ENCODE data around the gene LAYN.

LAYN gene

DNA sequence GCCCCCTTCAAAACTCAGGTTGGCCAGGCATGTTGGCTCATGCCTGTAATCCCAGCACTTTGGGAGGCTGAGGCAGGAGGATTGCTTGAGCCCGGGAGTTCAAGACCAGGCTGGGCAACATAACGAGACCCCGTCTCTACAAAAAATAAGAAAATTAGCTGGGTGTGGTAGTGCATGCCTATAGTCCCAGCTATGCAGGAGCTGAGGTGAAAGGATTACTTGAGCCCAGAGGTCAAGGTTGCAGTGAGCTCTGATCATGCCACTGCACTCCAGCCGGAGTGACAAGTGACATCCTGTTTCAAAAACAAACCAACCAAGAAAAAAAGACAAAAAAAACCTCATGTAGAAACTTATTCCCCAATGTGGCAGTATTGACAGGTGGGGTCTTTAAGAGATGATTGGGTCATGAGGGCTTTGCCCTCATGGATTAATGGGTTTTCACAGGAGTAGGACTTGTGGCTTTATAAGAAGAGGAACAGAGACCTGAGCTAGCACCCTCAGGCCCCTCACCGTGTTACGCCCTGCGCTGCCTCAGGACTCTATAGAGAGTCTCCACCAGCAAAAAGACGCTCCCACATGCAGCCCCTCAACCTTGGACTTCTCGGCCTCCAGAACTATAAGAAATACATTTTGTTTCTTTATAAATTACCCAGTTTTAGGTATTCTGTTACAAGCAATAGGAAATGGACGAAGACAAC, 22.3 kb downstream of the LAYN start:
- no peak for DNase-seq

DNA sequence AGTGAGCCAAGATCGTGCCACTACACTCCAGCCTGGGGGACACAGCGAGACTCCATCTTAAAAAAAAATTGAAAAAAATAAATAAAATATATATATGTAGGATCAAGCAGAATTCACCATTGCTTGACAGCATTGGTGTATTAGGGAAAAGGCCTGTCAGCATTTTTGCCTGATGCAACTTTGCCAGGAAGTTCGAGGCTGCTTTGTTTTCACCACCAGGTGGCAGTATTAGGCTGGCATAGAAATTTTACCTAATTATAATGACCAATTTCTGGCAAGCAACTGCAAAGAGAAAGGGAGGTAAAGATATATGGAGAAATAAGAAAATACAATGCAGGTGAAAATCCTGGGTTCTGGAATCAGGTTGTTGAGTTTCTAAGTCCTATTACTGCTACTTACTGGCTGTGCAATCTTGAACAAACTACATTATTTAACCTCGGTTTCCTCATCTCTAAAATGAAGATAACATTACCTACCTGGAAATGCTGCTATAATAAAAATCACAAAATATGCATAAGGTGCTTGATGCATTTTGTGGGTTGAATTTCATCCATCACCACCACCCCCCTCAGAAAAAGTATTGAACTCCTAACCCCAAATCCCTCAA, 24.7 kb downstream of the LAYN start:
- DNase-seq, result peak; percentile 49

DNA sequence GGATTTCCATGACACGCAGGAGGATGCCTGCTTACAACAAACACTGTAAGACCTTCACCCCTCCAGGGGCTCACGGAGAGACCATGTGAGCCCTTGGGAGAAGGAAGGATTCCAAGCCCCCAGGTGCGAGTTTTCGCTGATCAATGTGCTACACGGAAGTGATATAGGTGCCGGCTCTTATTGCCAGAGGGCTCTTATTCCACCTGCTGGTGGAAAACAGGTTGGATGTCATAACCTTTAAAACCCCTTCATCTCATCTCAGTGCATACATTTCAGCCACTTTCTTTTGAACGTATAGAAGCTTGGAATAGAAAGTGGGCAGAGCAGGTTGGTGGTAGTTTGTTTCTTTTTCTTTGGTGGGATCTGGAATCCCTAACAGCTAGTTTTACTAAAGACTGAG, 25.8 kb downstream of the LAYN start:
- no peak for DNase-seq

DNA sequence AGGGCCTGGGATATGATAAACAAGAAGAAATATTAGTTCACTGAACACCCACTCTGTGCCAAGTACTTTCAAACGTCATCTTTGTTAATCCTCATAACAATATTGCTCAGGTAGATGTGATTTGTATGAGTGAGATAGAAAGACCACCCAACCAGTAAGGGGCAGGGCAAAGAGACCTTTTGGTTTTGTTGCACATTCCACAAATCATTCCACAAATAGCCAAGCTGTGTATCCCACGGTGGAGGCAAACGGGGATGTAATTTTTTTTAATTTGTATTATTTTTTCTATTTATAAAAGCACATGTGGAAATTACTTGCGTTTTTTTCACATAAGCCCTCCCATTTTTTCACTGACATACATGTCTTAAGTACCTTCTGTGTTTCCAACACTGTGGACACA, 29.0 kb downstream of the LAYN start:
- DNase-seq, result no peak

DNA sequence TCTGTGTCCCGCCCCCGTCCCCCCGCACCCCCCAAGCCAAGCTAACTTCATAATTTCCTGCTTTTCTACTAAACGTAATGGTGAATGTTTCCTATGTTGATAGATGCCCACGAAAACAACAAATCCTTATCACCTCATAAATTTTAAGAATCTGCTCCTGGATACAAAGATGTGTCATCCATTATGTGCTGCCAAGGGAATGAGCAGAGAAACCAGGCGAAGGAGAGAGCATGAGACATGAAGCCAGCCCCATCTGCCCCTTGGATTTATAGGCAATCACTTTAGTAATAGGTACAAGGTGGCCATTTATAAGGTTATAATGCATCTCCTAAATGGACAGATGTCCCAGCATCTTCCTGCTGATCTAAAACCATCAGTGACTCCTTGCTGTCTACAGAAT, 30.3 kb downstream of the LAYN start:
- DNase-seq, result no peak

DNA sequence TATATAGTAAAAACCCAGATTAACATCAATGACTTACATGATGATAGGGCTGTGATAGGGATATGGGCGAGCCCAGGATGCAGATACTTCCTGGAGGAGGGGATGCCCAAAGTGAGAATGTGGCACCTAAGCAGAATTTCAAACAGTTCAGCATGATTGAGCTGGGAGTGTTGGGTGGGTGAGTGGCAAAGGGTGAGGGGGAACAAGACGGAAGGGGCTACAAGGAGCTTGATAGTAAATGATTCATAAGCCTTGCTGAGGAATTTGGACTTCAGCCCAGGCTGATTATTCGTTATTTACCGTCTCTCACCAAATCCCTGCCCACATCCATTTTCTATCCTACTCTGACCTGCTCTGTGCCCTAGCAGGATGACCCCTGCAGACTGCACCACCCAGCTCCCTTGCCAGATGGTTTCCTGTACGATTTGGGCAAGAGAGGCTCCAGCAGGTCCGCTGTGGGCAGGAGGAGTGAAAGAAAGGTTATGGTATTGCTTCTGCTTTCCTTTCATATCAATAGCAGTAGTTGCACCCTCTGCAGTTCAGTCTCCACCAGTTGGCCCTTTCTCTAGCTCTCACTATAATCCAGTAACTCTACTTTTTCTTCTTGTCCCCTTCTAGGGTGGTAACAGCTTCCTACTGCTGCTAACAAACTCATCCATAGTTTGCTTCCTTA, 31.4 kb downstream of the LAYN start:
- no peak for DNase-seq

DNA sequence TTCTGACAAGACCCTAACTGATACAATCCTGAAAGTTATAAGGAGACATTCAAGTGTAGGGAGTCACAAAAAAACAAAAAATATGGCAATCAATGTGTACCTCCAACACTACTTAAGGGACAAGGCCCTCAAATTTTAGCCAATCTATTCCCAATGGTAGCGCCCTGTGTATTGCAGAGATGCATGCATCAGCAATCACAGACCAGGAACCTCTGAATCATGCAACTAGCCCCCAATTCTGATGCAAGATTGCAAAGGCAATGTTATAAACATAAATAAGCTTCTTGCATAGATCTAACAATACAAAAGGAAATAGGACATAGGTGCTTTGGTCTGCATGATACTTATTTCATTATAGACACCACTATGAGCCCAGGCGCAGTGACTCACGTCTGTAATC, 32.1 kb downstream of the LAYN start:
- DNase-seq, result no peak

DNA sequence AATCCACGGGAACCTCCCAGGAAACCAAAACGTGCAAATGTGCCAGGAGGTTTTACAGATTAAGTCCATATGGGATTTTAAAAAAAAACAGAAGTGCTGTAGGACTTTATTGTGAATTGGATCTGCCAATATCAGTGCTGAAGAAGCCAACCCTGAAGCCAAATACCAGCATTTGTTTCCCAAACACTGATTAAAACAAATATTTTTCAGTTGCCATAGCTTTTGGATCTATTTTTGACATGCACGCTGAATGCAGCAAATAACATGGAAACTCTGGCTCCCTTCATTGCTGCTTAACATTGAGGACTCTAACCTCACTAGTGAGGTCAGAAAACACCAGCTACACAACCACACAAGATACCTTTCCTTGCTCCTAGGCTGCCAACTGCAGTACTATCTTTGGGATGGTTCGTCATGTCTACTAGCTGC, 33.3 kb downstream of the LAYN start:
- no peak for DNase-seq

DNA sequence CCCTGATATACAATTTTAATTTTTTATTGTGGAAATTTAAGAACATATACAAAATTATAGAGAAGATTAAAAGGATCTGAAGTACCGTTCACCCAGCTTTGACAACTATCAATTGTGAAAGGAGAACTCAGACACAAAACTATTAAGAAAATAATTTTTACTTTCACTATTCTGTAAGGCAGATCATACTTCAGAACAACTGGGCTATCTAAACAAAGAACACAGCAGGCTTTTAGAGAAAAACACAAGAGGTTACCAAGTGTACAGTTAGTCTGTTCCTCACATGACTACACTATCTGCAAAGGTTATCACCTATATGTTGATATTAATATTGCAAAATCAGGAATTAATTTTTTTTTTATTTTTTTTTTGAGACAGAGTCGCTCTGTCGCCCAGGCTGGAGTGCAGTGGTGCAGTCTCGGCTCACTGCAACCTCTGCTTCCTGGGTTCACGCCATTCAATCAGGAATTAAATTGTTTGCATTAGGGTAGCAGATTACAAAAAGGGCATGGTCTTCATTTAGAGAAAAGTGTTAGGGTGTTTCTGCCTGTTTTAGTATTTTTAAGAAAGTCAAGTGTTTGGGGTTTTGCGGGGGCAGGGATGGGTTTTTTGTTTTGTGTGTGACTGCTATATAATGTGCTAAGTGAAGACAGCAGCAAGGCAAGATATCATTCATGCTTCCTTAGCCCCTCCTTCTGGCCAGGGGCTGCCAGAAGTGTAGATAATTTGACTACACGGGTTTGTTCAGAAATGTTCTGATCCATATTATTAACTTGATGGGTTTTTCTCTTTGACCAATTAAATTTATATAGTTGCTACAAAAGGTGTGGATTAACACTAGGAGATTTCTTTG, 34.1 kb downstream of the LAYN start:
- no peak for DNase-seq

DNA sequence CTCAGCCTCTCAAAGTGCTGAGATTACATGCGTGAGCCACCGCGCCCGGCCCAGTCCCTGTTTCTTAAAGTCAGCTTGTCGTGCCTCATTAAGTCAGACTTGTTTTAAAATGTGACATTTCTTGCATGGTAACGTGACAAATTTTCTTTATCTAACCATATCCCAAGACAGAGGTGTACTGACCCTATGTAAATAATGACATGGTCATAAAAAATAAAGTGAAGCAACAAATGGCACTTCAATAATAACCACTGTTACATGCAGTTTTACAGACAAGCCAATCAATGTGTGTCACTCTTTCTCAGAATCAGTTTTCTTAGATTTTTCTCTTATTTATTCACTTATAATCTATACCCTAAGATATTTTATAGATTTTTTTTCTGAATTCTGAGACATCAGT, 35.2 kb downstream of the LAYN start:
- no peak for DNase-seq

DNA sequence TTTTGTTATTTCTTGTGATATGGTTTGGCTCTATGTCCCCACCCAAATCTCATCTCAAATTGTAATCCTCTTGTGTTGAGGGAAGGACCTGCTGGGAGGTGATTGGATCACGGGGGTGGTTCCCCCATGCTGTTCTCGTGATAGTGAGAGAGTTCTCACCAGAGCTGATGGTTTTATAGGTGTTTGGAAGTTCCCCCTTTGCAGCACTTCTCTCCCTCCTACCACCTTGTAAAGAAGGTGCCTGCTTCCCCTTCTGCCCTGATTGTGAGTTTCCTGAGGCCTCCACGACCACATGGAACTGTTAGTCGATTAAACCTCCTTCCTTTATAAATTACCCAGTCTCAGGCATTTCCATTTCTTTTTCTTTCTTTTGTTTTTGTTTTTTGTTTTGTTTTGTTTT, 37.3 kb downstream of the LAYN start:
- DNase-seq, result no peak

DNA sequence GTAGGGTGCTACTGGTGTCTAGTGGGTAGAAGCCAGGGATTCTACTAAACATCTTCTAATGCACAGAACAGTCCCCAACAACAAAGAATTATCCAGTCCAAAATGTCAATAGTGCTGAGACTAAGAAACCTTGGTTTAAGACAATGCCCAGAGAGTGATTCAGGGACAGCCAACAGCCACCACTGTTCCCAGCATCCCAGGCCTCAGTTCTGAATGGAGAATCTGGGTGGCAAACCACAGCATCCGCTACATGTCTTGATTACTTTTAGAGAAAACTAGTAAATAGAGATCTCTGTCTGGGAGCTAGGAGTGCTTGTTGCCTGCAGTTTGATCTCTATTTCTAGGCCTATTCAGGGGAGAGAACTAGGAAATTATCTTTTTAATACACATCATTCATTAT, 40.8 kb downstream of the LAYN start:
- DNase-seq, result no peak

DNA sequence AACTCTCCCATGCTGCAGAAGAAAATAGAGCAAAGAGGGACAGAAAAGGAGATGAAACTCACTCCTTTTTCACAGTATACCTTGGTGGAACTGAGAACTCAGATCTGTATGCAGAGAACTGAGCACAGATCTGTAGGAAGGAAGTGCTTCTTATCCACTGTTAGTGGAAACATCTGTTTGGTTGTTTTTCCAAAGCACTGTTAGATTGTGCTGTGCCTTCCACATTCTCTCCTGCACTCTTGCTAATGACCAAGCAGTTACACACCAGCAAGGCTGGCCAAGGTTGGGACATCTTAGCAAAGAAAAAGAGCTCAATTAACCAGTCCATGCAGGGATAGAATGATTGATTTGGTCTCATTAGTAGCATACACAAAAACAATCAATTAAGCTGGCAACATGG, 41.6 kb downstream of the LAYN start:
- no peak for DNase-seq

DNA sequence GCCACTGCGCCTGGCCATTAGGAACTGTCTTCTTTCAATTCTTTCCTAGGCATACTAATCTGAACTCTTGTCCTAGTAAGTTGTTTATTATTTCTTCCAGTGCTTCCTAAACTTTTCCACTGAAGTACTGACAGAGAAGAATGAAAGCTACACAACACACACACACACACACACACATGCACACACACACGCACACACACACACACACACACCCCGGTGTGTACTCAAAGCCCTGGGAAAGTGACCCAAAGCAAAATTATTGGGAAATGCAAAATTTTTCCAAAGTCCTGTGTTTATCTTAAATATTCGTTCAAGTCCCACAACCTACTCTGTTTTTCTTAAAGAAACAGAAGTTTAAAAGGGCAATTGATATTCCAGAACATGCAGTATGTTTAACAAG, 42.4 kb downstream of the LAYN start:
- DNase-seq, result no peak

DNA sequence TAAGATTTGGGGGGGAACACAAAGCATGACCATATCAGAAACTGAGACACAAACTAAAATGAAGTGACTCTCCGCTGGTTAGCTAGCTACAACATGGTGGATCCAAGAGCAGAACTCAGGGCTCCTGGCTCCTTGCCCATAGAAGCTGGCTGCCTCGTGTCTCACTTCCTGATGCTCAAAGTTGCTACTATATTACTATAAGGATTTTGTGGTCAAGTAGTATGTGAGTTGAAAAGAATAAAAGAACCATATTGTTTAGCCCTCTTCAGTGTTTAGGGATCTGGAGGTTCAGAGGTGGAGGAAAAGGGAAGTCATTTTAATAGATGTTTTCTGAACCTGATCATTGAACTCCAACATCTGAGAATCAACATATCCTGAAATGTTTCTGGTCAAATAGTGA, 44.9 kb downstream of the LAYN start:
- DNase-seq, result no peak

DNA sequence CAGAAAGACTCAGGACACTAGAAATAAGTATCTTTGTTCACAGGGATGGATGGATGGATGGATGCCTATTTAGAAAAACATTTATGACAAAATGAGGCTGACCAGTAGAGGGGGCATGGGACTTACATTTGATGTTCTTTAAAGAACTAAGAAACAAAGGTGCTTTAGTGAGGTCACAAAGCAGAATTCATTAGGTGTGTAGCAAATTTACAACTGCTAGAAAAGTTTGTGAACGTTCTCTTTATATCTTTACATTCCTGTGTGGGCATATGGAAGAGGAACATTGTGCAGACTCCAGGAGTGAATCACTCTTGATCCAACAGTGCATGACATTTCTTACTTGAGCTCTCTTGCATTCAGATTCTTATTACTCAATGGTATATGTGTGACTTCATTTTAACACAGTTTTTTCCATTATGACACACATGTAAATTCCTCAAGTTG, 45.9 kb downstream of the LAYN start:
- DNase-seq, result peak; percentile 40

DNA sequence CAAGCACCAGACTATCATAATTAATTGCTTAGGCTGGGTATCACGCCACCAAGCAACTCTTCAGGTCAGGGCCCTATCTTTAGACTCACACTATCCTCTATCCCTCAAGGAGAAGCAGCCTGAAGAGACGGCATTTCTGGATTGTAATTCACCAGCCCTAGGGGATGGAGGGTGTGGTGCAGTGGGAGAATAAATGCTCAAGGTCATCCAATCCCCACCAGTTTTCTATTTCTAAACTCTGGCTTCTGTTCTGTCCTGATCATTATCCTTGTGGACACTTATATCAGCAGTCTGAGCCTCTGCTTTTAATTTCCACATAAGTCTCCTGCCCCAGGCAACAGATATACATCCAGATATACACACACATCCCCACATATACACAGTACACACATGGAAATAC, 48.6 kb downstream of the LAYN start:
- no peak for DNase-seq

DNA sequence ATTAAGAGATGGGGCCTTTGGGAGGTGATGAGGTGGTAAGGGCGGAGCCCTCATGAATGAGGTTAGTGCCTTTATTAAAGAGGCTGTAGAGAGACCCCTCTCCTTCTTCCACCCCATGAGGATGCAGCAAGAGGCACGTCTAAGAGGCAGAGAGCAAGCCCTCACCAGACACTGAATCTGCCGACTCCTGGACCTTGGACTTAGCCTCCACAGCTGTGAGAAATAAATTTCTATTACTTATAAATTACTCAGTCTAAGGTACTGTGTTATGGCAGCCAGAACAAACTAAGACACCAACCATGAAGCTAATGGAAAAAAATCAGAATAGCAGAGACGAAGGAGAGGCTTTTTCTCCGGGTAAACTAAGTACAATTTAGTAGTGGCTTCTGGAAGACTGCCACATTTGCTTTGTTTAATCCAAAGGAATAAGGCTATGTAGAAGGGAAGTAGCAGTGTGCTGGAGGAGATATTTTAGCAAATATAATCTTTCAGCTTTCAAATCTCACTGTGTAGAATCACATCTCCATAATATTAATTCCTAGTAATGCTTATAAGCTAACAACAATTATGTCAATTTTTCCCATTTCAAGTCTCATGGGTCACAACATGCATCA, 49.5 kb downstream of the LAYN start:
- no peak for DNase-seq

DNA sequence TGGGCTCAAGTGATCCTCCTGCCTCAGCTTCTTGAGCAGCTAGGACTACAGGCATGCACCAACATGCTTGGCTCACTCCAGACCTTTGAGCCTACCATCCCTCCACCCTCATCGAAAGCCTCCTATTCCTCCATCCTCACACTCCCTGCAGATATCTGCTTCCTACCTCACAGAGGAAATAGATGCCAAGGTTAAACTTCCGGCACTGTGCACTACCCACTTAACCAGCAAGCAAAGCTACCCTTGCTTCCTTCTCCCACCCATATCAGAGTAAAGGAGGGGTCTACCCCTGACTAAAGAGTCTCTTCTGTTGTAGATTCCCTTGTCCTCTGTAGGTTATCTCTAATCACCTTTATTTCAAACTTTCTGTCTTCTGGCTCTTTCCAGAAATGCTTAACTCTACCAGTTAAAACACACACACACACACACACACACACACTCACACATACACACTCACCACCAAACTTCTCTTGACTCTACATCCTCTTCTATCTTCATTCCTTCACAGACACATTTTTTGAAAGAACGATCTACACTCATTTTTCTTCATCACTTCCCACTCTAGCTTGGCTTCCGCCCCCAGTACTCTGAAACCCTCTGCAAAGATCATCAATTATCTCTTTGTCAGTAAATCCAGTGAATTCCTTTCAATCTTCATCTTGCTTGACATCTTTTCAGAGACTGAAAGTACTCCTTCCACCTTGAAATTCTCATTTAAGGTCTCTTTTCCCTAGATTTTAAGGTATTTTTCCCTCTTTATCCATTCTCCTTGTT, 50.9 kb downstream of the LAYN start:
- DNase-seq, result no peak

DNA sequence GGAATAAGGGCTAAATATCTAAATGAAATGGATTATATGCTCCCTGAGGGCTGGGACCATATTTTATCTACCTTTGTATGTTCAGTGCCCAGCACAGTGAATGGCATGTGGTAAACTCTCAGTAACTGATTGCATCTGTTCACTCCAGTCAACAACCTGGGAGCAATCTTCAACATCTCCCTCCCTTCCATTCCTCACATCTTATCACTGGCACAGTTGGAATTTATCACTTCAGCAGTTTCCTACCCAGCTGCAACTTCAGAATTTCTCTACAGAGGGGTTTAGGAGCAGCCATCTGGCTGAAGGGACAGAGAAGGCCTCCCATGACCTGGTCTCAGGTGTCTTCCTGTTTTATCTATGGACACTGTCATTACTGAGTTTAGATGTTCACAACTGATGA, 52.0 kb downstream of the LAYN start:
- DNase-seq, result no peak

DNA sequence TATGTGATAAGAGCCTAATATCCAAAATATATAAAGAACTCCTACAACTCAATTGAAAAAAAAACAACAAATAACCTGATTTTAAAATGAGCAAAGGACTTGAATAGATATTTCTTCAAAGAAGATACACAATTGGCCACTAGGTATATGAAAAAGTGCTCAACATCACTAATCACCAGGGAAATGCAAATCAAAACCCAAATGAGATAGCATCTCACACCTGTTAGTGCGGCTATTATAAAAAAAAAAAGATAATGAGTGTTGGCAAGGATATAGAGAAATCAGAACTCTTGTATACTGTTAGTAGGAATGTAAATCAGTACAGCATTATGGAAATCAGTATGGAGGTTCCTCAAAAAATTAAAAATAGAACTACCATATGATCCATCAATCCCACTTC, 55.8 kb downstream of the LAYN start:
- no peak for DNase-seq

DNA sequence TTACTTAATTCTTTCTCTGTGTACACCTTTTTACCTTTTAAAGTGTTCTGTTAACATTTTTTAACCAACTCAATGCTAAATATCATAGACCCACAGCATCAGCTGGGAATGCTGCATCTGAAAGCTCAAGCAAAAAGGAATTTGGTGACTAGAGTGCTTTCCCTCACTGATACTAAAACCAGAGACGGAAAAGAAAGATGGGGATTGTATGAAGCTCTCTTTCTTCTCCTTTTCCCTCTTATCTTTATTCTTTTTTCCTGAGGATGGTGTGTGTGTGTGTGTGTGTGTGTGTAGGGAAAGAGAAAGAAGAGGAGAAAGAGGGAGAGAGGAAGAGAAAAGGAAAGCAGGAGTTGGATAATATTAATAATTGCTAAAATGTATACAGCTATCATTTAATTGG, 57.6 kb downstream of the LAYN start:
- no peak for DNase-seq
